GM12878 (cell line): ENCODE measurements around the gene LTBP4.

Experiments used
- BCL11A ChIP-seq: IDR thresholded peaks from 2 replicates; pipeline ENCODE4 v1.6.1; 2011; ENCODE audit warnings: low read depth, low read length
- PBX3 ChIP-seq: IDR thresholded peaks from 2 replicates; pipeline ENCODE4 v1.6.1; 2011; ENCODE audit warnings: mild to moderate bottlenecking, low read depth, low read length, moderate library complexity; ENCODE audit not compliant: insufficient replicate concordance
- ZBTB33 ChIP-seq: fragments of 450-650 bp; IDR thresholded peaks from 2 replicates; pipeline ENCODE4 v1.6.1; 2017; ENCODE audit warnings: mild to moderate bottlenecking

GRCh38 chr19:40585982-40586422 is 15.2 kb upstream of the LTBP4 start:
- TF ChIP-seq BCL11A (no peak), PBX3 (no peak), ZBTB33 (no peak)
